HuH-7 (cell line): ENCODE measurements around the gene VILL.
"Not testable (repeated sequence)": the region's sequence is repeated elsewhere in the genome, so short reads cannot be mapped to it uniquely, and the experiment has no call there.

ENCODE experiments used
- DNase-seq: peaks from one replicate; pipeline ENCODE4 v3.0.0; 2011; ENCODE audit warnings: low spot score

Gene VILL

GRCh38 chr3:38017445-38018295, 27.1 kb downstream of the VILL start:
- DNase-seq: no peak

GRCh38 chr3:38018296-38019266, 28.0 kb downstream of the VILL start:
- no peak for DNase-seq

GRCh38 chr3:38019658-38020341, 29.2 kb downstream of the VILL start:
- DNase-seq: no peak

GRCh38 chr3:38020342-38020726, 29.7 kb downstream of the VILL start:
- DNase-seq: no peak

- DNase-seq: no peak
These were observed 30.6 kb downstream of the VILL start for GRCh38 chr3:38021196-38021595.

- no peak for DNase-seq
These were observed 31.7 kb downstream of the VILL start for GRCh38 chr3:38022301-38022700.

DNA sequence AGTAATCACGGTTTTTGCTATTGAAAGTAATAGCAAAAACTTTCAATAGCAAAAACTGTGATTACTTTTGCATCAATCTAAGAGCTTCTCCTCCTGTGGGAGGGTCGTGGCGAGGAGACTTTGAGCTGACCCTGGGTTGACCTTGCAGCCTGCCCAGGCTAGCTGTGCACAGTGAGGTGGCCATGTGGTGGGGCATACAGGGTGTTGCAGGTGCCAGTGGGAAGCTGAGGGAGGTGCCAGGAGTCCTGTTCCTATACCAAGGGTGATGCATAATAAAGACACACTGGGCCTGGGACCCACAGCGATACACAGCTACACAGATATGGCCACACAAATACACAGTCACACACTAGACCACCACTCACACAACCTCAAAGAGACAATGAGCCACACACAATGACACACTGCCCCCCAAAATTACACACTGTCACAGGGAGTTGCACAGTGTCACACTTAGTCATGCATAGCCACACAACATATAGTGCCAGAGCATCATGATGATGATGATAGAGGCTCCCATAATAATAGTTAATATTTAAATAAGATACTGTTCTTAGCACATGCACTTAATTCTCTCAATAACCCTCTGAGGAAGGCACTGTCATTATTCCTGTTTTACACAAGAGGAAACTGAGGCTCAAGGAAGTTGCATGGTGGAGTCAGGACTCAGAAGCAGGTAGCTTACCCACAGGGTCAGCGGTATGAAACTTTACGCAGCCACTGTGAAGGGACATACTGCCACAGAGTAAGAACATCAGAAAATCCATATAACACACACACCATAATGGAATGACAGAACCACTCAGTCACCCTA, 32.5 kb downstream of the VILL start:
- no peak for DNase-seq

DNA sequence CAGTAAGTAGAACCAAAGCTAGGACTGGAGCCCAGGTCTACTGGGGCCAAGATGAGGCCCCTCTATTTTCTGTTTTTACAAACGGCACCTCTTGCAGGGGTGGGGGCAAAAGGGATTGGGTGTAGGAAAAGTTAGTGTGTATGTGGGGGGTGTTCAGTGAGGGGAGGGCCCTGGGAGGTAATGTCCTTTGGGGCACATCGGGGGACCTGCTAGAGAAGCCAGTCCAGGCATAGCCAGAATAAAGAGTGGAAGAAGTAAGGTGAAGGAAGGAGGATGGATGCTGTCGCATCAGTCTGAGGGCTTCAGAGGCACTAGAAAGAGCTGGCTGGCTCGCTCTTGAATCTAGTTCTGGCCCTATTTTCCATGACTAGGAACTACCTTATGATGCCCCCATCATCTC, 36.3 kb downstream of the VILL start:
- no peak for DNase-seq

- DNase-seq: no peak
These were observed 37.2 kb downstream of the VILL start for GRCh38 chr3:38027466-38028465.

GRCh38 chr3:38028621-38029361, 38.2 kb downstream of the VILL start:
- no peak for DNase-seq

- DNase-seq: peak; percentile 75
These were observed 39.0 kb downstream of the VILL start, which contains the start of gene PLCD1 for GRCh38 chr3:38029400-38030125. Gene PLCD1 (minus strand): TSS chr3:38029642. CDS start chr3:38029539, 103 bp downstream.

- DNase-seq: no peak
These were observed 39.8 kb downstream of the VILL start for GRCh38 chr3:38030126-38031021.

DNA sequence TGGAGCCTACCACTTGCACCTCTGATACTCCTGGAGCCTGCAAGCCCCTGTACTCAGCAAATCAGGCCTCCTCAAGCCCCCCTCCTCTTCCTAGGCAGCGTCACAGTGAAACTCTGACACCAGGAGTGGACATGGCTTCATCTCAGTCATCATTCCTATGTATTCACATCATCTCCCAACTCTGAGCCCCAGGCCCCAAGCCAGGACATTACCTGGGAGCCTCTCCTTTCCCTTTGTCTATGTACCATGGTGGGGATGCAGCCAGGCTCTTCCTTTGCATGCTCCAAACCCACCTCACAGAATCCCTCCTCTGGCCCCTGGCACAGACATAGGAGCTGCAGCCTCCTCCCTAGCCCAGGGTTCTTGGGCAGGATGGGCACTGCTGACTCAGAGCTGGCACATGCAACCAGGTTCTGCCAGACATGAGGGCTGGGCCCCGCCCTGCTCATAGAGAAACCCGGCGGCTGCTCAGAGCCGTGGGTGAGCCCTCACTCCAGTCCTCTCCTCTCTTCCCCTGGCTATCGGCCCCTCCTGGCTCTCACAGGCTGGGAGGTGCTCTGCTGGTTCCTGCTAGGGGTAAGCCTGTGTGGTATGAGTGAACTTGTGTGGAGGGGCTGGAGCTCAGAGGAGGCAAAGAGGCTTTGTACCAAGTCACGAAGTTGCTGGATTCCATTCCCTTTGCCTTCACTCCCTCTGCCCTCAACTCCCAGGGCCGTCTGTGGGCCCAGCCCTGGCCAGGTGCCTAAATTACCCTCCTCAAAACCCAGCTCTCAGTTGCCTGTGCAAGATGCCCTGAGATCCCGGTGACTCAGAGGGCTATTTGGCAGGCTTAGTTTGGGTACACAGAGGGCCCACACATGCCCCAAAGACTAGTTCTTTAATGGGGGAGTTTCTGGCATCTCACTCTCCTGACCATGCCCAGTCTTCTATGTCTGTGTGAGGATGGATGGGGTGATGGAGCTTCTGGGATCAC, 40.7 kb downstream of the VILL start:
- no peak for DNase-seq

GRCh38 chr3:38032328-38032865, 41.8 kb downstream of the VILL start:
- DNase-seq: no peak

GRCh38 chr3:38033586-38033985, 43.0 kb downstream of the VILL start:
- not testable (repeated sequence) for DNase-seq

GRCh38 chr3:38034335-38034734, 43.7 kb downstream of the VILL start:
- not testable (repeated sequence) for DNase-seq
